NB4 (cell line): ENCODE results near the gene TBC1D17.

Experiments
- DNase-seq: peaks from one replicate; pipeline ENCODE4 v3.0.0; 2010; ENCODE audit warnings: low read depth
- H3K4me3 ChIP-seq: one replicate; pipeline ENCODE4 v1.5.1; 2011; ENCODE audit warnings: mild to moderate bottlenecking, low read depth, low read length, moderate library complexity
- MYC ChIP-seq: IDR thresholded peaks from 2 replicates; pipeline ENCODE4 v1.6.1; 2011; ENCODE audit warnings: low read depth, low read length
- POLR2A ChIP-seq: IDR thresholded peaks from 2 replicates; pipeline ENCODE4 v1.6.1; 2011; ENCODE audit warnings: mild to moderate bottlenecking; ENCODE audit not compliant: insufficient read length; ENCODE audit errors: extremely low read depth
- TF ChIP-seq, protein P1 (sequence below): IDR thresholded peaks from one replicate; pipeline ENCODE4 v1.5.1; 2012; ENCODE audit warnings: low read depth, low read length
- TF ChIP-seq, protein P2 (sequence below): IDR thresholded peaks from 2 replicates; pipeline ENCODE4 v1.6.1; 2011; ENCODE audit warnings: low read depth, low read length

TBC1D17 gene

GRCh38 chr19:49833599-49833998 lies 43.9 kb upstream of the TBC1D17 start:
- no peak for TF ChIP-seq POLR2A
- no peak for TF ChIP-seq MYC
- TF ChIP-seq, protein P1, sequence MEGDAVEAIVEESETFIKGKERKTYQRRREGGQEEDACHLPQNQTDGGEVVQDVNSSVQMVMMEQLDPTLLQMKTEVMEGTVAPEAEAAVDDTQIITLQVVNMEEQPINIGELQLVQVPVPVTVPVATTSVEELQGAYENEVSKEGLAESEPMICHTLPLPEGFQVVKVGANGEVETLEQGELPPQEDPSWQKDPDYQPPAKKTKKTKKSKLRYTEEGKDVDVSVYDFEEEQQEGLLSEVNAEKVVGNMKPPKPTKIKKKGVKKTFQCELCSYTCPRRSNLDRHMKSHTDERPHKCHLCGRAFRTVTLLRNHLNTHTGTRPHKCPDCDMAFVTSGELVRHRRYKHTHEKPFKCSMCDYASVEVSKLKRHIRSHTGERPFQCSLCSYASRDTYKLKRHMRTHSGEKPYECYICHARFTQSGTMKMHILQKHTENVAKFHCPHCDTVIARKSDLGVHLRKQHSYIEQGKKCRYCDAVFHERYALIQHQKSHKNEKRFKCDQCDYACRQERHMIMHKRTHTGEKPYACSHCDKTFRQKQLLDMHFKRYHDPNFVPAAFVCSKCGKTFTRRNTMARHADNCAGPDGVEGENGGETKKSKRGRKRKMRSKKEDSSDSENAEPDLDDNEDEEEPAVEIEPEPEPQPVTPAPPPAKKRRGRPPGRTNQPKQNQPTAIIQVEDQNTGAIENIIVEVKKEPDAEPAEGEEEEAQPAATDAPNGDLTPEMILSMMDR: no peak
- TF ChIP-seq, protein P2, sequence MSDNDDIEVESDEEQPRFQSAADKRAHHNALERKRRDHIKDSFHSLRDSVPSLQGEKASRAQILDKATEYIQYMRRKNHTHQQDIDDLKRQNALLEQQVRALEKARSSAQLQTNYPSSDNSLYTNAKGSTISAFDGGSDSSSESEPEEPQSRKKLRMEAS: no peak
- DNase-seq: no peak
- H3K4me3 ChIP-seq: peak overlapping the region; percentile 14

DNA sequence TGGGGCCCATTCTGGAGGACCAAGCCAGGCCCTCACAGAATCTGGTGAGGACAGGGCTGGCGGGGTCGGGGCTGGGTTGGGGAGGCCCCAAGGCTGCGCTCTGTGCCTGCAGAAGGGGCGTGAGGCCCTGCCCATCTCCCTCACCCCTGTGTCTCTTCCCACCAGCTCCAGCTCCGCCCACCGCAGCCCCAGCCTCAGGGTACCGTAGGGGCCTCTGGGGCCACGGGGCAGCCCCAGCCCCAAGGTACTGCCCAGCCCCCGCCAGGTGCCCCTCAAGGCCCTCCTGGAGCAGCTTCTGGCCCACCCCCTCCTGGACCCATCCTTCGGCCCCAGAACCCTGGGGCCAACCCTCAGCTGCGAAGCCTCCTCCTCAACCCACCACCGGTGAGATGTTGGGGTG lies 41.9 kb upstream of the TBC1D17 start:
- no peak for TF ChIP-seq POLR2A
- no peak for TF ChIP-seq MYC
- TF ChIP-seq, protein P1: no peak
- TF ChIP-seq, protein P2: no peak
- no peak overlapping the region for H3K4me3 ChIP-seq
- no peak for DNase-seq

DNA sequence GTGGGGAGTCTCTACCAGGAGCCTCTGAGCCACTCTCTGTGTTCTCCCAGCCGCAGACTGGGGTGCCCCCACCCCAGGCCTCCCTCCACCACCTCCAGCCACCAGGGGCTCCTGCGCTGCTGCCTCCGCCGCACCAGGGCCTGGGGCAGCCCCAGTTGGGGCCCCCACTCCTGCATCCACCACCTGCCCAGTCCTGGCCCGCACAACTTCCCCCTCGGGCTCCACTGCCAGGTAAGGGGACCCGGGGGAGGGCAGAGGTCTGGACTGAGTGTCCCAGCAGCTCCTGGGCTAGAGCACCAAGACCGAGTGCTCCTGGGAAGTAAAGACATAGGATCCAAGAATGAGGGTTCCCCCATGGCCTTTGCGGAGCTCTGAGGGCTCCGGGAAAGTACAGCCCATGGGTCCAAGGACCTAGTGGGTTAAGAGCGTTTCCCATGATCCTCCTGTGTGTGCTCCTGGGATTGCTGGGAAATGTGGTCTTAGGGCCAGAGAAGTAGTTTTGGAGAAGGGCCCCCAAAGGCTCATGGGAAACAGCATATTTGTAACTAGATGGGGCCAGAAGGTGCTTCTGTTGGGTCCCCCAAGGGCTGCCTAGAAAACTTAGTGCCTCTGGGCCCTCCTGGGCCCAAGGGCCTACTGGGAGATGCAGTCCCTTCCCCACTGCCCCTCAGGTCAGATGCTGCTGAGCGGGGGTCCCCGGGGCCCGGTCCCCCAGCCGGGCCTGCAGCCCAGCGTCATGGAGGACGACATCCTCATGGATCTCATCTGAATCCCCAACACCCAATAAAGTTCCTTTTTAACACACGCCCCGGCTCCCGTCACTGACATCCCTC lies 41.1 kb upstream of the TBC1D17 start:
- no peak for TF ChIP-seq MYC
- TF ChIP-seq, protein P2: no peak
- TF ChIP-seq, protein P1: no peak
- no peak for TF ChIP-seq POLR2A
- DNase-seq: peak; percentile 28
- no peak overlapping the region for H3K4me3 ChIP-seq

DNA sequence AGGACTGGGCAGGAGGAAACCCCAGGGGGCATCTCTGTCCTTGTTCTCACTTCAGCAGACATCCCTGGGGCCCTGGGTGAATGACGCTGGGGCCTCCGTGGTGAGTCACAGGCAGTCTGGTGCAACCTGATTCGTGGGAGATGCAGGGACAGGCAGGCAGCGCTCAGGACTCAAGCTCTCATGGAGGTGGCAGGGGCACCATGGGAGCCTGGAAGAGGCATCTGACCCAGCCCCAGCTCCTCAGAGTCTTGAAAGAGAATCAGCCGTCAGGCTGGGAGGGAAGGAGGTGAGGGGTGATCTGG lies 40.5 kb upstream of the TBC1D17 start:
- peak; percentile 85 for DNase-seq
- no peak for TF ChIP-seq POLR2A
- TF ChIP-seq, protein P2: no peak
- TF ChIP-seq, protein P1: no peak
- no peak for TF ChIP-seq MYC

DNA sequence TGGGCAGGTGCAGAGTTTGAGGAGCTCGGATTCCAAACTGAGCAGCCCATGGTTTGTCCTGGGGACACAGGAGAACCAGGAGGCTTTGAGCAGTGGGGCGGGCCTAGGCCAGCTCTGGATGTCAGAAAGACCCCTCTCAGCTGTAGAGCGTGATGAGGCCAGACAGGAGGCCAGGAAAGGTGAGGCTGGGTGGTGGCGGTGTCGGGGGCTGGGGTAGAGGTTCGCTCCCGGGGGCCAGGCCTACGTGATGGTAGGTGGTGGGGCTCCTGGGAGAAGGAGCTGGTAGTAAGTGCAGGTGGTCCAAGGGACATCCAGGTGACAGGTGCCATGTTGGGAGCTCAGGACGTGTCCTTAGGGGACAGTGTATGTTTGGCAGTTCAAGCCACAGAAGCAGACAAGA lies 40.1 kb upstream of the TBC1D17 start:
- no peak for DNase-seq
- TF ChIP-seq MYC (no peak), POLR2A (no peak)
- TF ChIP-seq, protein P1: no peak
- TF ChIP-seq, protein P2: no peak
- no peak overlapping the region for H3K4me3 ChIP-seq

More for the DNA sequence above, 40.5 kb upstream of the TBC1D17 start:
- no peak overlapping the region for H3K4me3 ChIP-seq
